CD4-positive, alpha-beta T cell treated with Interleukin-6 for 4 hours (primary cell): ENCODE data around the gene ADAMTSL4.
A peak's percentile ranks its signal among the peaks of the same experiment; 100 is the strongest.
"Not testable (repeated sequence)": the region's sequence is repeated elsewhere in the genome, so short reads cannot be mapped to it uniquely, and the experiment has no call there.

Experiments
- DNase-seq: peaks from one replicate; pipeline ENCODE4 v3.0.0-alpha.2; 2020; ENCODE audit warnings: mixed read lengths

ADAMTSL4 gene

DNA sequence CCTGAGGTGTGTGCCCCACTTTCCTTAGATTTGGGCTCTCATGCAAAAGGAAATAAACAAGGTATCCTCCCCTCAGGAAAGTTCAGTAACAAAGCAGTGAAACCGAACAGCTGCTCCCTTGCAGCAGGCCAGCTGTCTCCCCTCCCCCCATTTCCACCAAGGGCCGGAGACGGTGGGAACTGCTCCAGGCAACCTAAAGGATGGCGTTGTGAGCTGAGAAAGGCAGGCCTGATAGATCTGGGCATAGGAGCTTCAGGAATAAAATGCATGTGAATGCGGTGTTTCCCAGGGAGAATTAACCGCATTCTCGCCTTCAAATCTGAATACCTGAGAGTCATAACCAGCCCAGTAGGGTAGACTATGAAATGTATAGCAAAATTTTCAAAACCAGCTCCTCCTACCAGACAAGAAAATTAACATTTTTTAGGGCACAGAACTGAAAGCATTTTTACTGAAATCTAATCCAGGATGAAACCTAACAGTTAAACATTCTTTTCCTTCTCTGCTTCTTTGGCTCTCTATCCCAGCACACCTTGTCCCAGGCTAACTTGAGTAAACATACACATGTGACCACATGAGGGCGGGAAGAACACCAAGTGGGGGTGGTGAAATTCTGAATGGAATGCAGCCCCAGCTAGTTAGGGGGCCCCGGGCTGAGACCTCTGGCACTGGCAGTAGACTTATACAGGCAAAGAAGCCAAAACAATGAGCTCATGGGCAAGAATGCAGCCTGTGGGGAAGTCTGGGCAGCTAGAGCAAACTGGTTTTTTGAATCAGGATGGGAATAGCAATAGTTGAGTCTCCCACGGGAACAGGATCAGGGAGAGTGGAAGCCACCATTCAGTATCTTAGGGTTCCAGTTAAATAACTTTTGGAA lies 18.7 kb downstream of the ADAMTSL4 start:
- DNase-seq, result peak; percentile 55

DNA sequence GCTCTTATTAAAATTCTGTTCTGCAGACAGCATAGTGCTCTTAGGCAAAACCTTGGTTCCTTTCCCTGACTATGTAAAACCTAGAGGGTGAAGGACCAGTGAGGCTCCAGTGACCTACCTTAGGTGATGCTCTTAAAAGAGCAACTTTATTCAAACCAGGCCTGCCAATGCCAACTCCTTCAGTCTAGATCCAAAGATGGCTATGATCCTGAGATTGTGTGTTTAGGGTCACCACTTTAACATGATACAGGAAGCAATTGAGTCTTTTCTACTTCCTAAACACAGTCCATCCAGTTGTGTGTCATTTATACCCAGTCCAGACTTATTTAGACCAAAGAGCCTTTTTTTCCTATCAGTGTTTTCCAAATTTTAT lies 19.4 kb downstream of the ADAMTSL4 start:
- no peak for DNase-seq

DNA sequence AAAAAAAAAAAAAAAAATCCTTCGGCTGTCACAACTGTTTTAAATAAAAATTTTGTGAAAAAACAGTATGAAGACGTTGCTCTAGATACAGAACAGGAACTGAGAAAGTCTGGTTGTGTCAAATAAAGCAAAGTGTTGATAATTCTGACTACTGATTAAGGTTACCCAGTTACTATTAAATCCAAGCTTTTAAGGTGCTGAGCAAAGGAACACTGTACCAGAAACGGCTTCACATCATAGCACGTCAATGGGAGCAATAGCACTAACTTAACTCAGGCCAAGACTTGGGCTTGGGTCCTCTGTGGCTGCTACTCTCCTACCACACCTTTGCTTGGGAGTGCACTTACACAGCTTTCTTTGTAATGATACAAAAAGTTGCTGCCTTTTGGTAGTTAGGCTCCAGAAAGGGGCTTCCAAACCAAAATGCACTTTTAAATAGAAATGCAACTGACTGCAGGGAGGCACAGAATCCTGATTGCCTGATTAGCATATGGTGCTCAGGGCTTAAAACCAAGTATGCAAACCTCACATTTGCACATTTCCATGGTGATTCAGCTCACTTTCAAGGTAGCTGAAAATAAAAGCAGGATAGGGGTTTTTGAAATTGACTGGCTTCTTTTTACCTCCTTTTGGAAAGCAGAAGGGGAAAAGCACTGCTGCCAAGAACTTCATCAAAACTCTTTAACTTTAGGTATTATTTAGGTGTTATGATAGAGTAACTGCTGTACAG lies 23.9 kb downstream of the ADAMTSL4 start:
- no peak for DNase-seq

DNA sequence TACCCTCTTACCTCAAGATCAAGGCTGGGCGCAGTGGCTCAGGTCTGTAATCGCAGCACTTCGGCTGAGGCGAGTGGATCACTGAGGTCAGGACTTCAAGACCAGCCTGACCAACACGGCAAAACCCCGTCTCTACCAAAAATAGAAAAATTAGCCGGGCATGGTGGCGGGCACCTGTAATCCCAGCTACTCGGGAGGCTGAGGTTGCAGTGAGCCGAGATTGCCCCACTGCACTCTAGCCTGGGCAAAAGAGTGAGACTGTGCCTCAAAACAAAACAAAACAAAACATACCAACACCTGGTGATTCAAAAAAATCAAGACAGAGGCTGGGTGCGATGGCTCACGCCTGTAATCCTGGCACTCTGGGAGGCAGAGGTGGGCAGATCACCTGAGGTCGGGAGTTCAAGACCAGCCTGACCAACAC lies 24.5 kb downstream of the ADAMTSL4 start:
- DNase-seq, result not testable (repeated sequence)

DNA sequence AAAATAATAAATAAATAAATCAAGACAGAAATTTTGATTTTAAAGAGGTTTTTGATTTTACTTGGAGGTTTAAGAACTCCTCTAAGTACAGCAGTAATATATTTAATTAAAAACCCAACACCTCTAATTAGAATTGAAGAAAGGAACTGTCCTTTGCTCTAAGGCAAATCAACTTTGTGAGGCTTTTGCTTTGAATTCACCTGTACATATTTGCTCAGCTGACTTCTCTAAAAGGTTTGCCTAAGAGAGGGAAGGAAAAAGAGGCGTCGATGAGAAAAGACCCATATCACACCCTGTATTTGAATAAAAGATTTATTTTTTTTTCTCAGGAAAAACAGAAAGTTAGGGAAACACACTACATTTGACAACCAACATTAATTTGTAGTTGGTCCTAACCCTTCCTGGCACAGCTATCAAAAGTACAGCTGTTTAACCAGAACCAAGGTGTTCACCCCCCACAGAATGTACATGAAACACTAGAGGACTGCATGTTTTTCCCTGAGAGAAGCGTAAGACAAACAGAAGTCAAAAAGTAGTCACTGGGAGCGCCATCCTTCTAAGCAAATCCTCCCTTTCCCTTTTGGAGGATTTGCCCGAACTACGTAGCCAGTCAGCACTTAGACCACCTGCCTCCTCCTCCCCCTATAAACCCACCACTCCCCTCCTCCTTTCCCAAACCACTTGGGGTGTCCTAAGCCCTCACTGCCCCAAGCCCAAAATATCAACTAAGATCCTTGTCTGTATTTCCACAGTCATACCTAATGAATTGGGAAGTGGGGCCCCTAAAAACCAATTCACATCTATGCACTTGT lies 25.3 kb downstream of the ADAMTSL4 start:
- DNase-seq, result no peak

DNA sequence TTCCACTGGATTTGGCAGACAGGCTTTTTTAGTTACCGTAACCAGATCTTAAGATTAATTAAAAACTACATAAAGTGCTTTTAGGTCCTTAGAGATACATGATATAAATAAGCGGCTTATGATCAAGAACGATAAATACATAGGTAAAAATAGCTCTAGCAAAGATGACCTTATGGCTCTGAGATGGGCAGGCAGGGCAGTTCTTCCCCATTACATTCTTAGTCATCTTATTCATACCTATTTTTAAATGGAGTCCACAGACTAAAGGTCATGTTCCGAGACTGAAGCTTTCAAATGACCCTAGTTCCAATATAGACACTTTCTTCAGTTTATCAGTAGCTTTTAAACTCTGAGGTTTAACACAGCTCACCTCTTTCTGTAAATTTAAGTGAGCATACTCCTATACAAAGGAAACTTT lies 25.9 kb downstream of the ADAMTSL4 start:
- no peak for DNase-seq

DNA sequence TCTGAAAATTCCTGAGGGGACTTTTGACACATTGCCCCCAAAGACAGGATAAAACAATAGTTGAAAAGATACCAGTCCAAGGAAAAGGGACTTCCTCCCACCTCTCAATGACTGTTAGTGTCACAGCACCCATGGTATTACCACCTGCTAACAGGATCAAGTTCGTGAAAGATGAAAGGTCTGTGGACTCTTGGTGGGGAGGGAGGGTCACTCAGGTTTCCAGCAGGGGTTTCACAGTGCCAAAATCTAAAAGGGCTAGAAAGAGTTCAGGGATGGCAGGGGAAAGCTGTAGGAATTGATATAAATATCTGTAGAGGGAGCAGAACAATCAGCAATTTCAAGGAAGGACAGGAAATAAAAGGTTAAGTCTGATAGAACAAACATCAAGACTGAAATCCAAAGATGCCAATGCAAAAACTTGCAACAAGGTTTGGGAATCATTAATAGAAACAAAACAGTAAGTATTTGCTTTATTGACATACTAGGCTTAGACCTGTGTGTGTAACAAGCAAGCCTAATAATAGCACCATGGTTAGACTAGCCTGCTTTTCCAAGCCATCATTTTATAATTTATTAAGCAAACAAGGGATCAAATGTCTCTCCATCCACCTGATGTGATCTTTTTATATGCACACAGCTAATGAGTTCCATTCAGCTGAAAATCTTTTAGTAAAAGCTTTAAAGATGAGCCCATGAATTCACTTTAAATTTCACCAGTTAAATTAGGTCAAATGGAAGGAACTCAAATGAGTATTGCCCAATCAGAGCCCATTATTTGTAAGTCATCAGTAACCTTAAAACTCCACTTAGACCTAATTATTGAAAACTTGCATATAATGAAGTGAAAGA lies 26.5 kb downstream of the ADAMTSL4 start:
- no peak for DNase-seq

DNA sequence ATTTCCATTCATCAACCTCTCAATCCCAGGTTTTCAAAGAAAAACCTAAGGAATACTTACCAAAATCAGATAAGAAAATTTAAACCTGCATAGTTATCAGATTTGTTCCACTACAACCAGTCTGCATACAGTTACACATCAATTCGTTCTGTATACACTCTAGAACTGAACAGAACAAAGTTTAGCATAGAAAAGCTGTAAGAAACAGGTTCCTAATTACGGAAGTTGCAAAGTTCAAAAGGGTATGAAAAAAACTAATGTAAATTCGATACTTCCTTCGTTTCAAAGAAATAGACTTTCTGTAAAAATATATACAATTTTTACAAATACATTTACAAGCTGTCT lies 27.1 kb downstream of the ADAMTSL4 start:
- no peak for DNase-seq

DNA sequence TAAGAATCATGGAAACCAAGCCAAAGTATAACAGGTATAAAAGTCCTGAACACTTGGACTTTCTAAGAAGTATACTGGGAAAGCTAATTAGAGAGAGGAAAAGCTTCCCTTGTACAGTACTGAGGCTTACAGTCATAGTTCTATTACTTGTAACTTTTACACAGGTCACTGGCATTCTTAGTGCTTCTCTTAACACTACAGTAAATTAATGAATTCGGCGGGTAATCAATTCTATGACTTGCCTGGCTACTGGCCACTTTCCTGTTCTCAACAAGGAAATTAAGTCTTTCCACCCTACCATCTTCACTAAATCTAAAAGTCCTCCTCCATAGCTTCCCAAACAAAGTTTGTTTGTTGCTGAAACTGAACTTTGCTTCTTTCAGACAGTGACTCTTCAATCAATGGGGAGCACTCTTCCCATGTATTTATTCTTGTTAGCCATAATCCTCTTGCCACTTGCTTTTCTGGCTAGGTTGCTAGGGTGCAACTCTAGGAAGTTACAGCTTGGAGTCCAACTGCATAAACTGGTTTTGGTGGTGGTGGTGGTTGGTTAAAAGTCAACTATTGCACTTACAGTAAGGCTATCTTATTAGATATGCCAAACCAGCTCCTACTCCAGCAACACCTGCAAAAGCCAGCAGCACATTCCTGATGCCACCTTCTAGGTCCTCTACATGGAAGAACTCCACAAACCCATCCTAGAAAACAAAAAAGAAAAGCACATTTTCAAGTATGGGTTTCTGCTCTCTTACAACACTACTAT lies 27.8 kb downstream of the ADAMTSL4 start:
- no peak for DNase-seq

DNA sequence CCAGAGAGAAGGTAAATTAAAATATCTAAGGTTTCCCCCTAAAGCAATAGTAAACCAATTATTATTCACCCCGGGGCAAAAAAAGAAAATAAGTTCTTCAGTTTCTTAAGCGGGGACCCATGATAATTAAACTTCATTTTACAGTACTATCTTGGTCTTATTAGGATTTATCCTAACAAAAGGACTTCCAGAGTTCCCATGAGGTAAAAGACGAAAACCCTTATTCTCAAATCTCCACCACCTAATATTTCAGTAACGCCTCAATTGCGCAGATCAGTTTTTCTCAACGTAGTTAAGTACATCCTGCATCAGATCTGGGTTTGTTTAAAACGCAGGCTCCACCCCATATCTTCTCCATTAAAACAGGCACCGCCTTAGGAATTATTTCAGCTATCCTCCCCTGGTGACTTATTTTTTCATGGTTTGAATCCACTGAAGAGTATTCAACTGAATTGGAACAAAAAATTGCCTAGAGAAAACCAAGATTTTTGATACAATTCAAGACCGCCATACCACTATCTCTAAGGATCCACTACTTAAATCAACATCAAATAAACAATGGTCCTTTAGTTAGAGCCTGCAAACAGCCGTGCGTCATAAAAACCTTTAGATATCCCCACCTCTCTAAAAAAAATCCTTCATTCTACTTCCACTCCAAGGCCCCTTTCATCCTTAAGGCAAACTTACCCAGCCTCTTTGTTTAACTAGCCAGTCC lies 28.5 kb downstream of the ADAMTSL4 start:
- DNase-seq, result peak; percentile 35

DNA sequence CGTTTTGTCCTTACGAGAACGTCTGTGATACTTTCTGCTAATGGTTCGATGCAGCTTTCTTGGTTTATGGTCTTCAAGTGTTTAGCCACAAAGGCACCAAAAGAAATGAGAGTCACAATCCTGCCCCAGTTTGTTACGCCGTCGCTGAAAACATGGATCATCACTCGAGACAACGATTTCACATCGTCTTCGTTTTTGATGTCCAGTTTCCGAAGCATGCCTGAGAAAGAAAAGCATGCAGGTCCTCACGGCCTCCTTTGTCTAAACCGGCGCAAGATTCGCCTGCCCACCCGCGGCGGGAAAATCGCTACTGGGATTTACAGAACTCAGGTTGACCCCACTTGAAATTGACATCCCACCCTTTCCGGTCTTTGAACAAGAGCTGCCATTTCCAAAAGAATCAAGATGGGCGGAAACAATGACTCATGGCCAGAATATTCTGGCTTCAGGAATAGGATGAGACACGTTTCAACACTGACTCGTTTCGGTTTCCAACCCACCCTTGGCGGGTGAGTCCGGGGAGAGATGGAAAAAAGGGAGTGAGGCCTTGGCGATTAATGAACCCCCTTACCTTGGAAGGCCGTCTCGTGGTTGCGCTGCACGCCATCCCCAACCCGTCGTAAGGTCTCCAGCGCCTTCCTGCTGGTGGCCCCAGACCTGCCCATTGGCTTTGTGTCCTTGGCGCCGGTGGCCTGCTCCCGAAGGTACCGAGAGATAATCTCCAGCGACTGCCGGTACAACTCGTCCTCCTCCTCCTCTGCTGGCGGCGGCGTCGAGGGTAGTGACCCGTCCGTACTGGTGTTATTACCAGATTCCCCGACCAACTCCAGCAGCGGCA lies 29.3 kb downstream of the ADAMTSL4 start:
- DNase-seq, result peak; percentile 47

DNA sequence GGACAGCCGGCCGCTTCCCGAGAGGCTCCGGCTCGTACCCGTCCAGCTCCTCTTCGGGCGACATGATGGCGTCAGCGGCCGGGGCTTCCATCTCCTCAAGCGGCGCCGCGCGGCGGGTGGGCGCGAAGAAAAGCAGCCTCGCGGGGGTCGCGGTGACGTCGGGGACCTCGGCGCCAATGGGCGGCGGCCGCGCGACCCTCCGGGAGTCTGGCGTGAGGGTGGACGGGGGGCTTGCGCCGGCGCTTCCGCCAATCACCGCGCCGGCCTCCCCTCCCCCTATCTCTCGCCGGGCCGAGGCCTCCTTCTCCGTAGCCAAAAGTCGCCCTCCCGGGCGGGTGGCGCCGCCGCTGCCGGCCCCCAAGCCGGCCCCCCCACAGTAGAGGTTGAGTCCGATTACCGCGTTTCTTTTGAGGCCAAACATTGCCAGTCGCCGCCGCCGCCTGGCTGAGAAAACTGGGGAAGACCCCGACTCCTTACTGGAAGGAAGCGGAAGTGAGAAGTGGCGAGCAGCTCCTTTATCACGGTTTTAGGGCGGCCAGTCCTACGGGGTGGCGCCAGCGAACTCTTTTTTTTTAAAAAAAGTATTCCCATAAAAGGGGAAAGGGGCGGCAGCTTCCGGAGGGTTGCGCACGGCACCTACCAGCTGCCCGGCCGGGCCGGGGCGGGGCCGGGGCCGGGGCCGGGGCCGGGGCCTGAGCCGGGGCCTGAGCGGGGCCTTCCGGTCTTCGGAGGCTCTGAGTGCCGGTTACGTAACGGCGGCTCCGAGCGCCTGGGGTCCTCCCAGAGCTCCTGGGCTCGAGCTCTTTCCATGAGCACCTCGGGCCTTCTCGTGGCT lies 30.1 kb downstream of the ADAMTSL4 start, which contains the start of gene MCL1:
TSS of gene MCL1 (minus strand) at position 501 of the 835 bp plus-strand sequence. CDS start at position 421, 80 bp downstream.
- DNase-seq, result peak; percentile 89

DNA sequence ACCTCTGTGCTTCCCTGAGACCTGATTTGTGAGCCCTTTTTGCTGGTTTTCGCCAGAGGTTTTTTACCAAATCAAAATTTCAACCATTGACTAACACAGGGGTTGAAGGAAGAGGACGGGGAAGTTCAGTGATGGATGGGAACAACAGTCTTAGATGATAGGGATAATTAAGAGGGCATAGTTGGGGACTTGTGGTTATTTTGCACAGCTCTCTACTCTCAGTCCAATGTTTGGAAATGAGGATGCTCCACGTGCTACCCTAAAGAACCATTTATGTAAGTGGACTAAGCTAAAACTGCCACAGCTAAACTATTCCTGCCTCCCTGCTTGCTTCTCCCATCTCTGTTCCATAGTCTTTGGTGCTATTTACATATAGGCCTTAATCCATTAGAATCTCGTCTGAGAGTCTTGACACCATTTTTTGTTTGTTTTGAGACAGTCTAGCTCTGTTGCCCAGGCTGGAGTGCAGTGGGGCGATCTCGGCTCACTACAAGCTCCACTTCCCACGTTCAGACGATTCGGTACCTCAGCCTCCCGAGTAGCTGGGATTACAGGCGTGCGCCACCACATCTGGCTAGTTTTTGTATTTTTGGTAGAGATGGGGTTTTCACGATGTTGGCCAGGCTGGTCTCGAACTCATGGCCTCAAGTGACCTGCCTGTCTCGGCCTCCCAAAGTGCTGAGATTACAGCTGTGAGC lies 30.9 kb downstream of the ADAMTSL4 start:
- DNase-seq, result no peak

DNA sequence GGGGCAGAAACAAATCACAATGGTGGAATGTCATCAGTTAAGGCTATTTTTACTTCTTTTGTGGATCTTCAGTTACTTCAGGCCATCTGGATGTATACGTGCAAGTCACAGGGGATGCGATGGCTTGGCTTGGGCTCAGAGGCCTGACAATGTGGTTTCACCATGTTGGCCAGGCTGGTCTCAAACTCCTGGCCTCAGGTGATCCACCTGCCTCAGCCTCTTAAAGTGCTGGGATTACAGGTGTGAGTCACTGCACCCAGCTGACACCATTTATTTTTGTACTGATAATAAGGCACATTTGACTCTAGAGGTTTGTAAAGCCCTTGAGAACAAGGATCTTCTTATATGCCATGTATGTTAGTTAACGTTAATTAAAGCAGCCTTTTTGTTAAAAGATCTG lies 31.8 kb downstream of the ADAMTSL4 start:
- not testable (repeated sequence) for DNase-seq

DNA sequence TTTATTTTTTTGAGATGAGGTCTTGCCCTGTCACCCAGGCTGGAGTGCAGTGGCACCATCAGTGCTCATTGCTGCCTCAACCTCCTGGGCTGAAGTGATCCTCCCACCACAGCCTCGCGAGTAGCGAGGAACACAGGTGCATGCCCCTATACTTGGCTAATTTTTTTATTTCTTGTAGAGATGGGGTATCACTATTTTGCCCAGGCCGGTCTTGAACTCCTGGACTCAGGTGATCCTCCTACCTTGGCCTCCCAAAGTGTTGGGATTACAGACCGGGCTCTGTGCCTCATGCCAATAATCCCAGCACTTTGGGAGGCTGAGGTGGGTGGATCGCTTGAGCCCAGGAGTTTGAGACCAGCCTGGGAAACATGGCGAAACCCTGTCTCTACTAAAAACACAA lies 32.2 kb downstream of the ADAMTSL4 start:
- not testable (repeated sequence) for DNase-seq

DNA sequence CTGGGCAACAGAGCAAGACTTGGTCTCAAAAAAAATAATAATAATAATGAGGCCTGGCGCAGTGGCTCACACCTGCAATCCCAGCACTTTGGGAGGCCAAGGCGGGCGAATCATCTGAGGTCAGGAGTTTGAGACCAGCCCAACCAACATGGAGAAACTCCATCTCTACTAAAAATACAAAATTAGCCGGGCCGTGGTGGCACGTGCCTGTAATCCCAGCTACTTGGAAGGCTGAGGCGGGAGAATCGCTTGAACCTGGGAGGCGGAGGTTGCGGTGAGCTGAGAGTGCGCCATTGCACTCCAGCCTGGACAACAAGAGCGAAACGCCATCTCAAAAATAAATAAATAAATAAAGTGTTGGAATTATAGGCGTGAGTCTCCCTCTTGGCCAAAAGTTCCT lies 32.8 kb downstream of the ADAMTSL4 start:
- DNase-seq, result not testable (repeated sequence)

DNA sequence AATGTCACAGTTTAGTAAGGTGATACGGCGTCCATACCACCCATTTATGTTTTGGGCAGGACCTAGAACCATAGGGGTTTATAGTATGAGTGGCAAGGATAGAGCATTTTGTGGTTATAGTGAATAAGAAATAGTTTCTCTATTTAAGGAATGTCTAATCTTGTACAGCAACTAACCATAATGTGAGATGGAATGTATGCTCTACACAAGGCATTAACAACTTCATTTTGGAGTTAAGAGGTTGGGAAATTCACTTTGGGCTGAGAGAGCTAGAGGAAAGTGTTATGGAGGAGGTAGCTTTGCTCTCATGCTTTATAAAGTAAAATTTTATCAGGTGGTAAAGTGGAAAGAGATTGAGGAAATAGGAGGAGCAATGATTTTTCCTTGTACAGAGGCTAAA lies 33.2 kb downstream of the ADAMTSL4 start:
- no peak for DNase-seq
